GM13976 (cell line): ENCODE results near the gene BCL6B.

Experiments used
- DNase-seq: peaks from one replicate; pipeline ENCODE4 v3.0.0; 2012; ENCODE audit warnings: low spot score
- CTCF ChIP-seq: IDR thresholded peaks from 2 replicates; pipeline ENCODE4 v1.5.1; 2012; ENCODE audit warnings: borderline replicate concordance, mild to moderate bottlenecking; ENCODE audit not compliant: insufficient read depth; ENCODE audit errors: extremely low read depth, missing control alignments, control extremely low read depth
- in situ Hi-C: fragments of 300-500 bp; cut with MboI; formaldehyde crosslinking; loops from one replicate; pipeline ENCODE4 v1.12.0; 2022; ENCODE audit warnings: low sequenced_read_pairs, mixed read lengths, inconsistent platforms; ENCODE audit not compliant: unreplicated experiment

Gene BCL6B

GRCh38 chr17:7020894-7021664, 1.8 kb upstream of the BCL6B start:
- DNase-seq = no peak
- no peak for TF ChIP-seq CTCF
- in situ Hi-C loops = loop anchor here (25.0 kb wide), 1 partner anchor 359 kb away; the partner anchor contains the start of genes C17orf100 and MED31

- in situ Hi-C loops = loop anchor here (25.0 kb wide), 1 partner anchor 360 kb away; the partner anchor contains the start of genes C17orf100 and MED31
- DNase-seq = peak; percentile 90
- TF ChIP-seq CTCF = peak; percentile 96
Measured at GRCh38 chr17:7021993-7022778, 664 bp upstream of the BCL6B start.

- TF ChIP-seq CTCF = no peak
- peak; percentile 98 for DNase-seq
- in situ Hi-C loops = loop anchor here (25.0 kb wide), 1 partner anchor 361 kb away; the partner anchor contains the start of genes C17orf100 and MED31
Measured at GRCh38 chr17:7023576-7024401, 939 bp downstream of the BCL6B start.

- in situ Hi-C loops = loop anchor here (25.0 kb wide), 1 partner anchor 362 kb away; the partner anchor contains the start of genes C17orf100 and MED31
- TF ChIP-seq CTCF = no peak
- DNase-seq = no peak
Measured at GRCh38 chr17:7024402-7024785, 1.5 kb downstream of the BCL6B start.

GRCh38 chr17:7025245-7025644, 2.4 kb downstream of the BCL6B start:
- TF ChIP-seq CTCF = no peak
- no peak for DNase-seq
- in situ Hi-C loops = loop anchor here (25.0 kb wide), 1 partner anchor 262 kb away; the partner anchor contains the start of genes SLC2A4 and YBX2
